CD14-positive monocyte (primary cell): ENCODE results near the gene SLAMF6. TPM values are rescaled to one million over a fixed set of nuclear protein-coding genes. Genes with fewer than 3 reads are reported as not detected.

Source experiments
- DNase-seq, 3 donors: peaks; one replicate each; pipeline ENCODE4 v3.0.0-alpha.2; 2011 to 2022
- H2AFZ ChIP-seq: 2 replicates; pipeline ENCODE4 v1.6.0; 2012; ENCODE audit warnings: mild to moderate bottlenecking, low read depth, low read length, inconsistent platforms; ENCODE audit not compliant: insufficient read depth, poor library complexity, severe bottlenecking
- H3K27ac ChIP-seq, 2 donors: 1 replicate in 1 of 2; 2 replicates in 1 of 2; pipeline ENCODE4 v1.5.1; 2012 to 2013; ENCODE audit warnings: low read length in 2 of 2, control low read depth in 1 of 2, inconsistent platforms in 1 of 2, low read depth in 1 of 2, mild to moderate bottlenecking in 1 of 2
- H3K27me3 ChIP-seq, 2 donors: one replicate each; pipeline versions ENCODE4 v1.6.0 to v1.6.1; 2011 to 2013; ENCODE audit warnings: low read length in 2 of 2; ENCODE audit not compliant: control insufficient read depth in 2 of 2, insufficient read depth in 2 of 2
- H3K36me3 ChIP-seq, 2 donors: replicated peaks in 1 of 2; 1 replicate in 1 of 2; 2 replicates in 1 of 2; pipeline versions ENCODE4 v1.5.1 to v1.6.1; 2012 to 2013; ENCODE audit warnings: low read length in 2 of 2, control low read depth in 1 of 2, inconsistent platforms in 1 of 2, mild to moderate bottlenecking in 1 of 2; ENCODE audit not compliant: insufficient read depth in 2 of 2, control insufficient read depth in 1 of 2
- H3K4me1 ChIP-seq, 2 donors: 1 replicate in 1 of 2; 2 replicates in 1 of 2; pipeline versions ENCODE4 v1.5.1 to v1.6.1; 2012 to 2013; ENCODE audit warnings: low read length in 2 of 2, control low read depth in 1 of 2, inconsistent platforms in 1 of 2, mild to moderate bottlenecking in 1 of 2, moderate library complexity in 1 of 2; ENCODE audit not compliant: insufficient read depth in 2 of 2, control insufficient read depth in 1 of 2
- H3K4me2 ChIP-seq: replicated peaks from 2 replicates; pipeline ENCODE3; 2012; ENCODE audit warnings: low read length, moderate library complexity, mild to moderate bottlenecking; ENCODE audit not compliant: poor library complexity, severe bottlenecking; ENCODE audit errors: extremely low read depth
- H3K4me3 ChIP-seq, 3 experiments: fragments of 200-600 bp in 1 of 3; sonication (generic) in 1 of 3; replicated peaks in 1 of 3; 1 replicate in 2 of 3; 2 replicates in 1 of 3; pipeline ENCODE4 v1.5.1; 2011 to 2013; ENCODE audit warnings: low read length in 3 of 3, mild to moderate bottlenecking in 3 of 3, control low read depth in 2 of 3, low read depth in 2 of 3, inconsistent platforms in 1 of 3, moderate library complexity in 1 of 3
- H3K79me2 ChIP-seq: 2 replicates; pipeline ENCODE4 v1.6.0; 2012; ENCODE audit warnings: mild to moderate bottlenecking, control low read depth, inconsistent platforms, low read length, moderate library complexity; ENCODE audit not compliant: insufficient read depth
- H3K9ac ChIP-seq: 2 replicates; pipeline ENCODE4 v1.6.0; 2017; ENCODE audit warnings: low read length, mild to moderate bottlenecking; ENCODE audit not compliant: insufficient read depth, poor library complexity, severe bottlenecking
- H3K9me3 ChIP-seq, 2 donors: replicated peaks in 1 of 2; 1 replicate in 1 of 2; 2 replicates in 1 of 2; pipeline versions ENCODE4 v1.5.1 to v1.6.1; 2012 to 2013; ENCODE audit warnings: low read length in 2 of 2, control low read depth in 1 of 2; ENCODE audit not compliant: control insufficient read depth in 1 of 2, insufficient read depth in 1 of 2
- H4K20me1 ChIP-seq: 2 replicates; pipeline ENCODE4 v1.6.0; 2012; ENCODE audit warnings: mild to moderate bottlenecking, low read length, control low read depth, moderate library complexity; ENCODE audit not compliant: insufficient read depth
- H3K27ac Mint-ChIP-seq, 7 donors: one replicate each; pipeline ENCODE4 v1.8.0; 2020; ENCODE audit warnings: mild to moderate bottlenecking in 7 of 7, mixed read lengths in 7 of 7, moderate library complexity in 6 of 7, inconsistent platforms in 2 of 7
- H3K27me3 Mint-ChIP-seq, 3 donors: one replicate each; pipeline ENCODE4 v1.8.0; 2021 to 2022; ENCODE audit warnings: low read depth in 3 of 3, mild to moderate bottlenecking in 3 of 3, mixed read lengths in 3 of 3, moderate library complexity in 3 of 3, inconsistent platforms in 1 of 3
- H3K36me3 Mint-ChIP-seq, 2 donors: one replicate each; pipeline ENCODE4 v1.8.0; 2020; ENCODE audit warnings: mixed read lengths in 2 of 2, inconsistent platforms in 1 of 2, mild to moderate bottlenecking in 1 of 2
- H3K4me1 Mint-ChIP-seq: one replicate; pipeline ENCODE4 v1.8.0; 2020; ENCODE audit warnings: mild to moderate bottlenecking, mixed read lengths
- H3K4me3 Mint-ChIP-seq, 2 donors: one replicate each; pipeline ENCODE4 v1.8.0; 2020; ENCODE audit warnings: mild to moderate bottlenecking in 2 of 2, mixed read lengths in 2 of 2, moderate library complexity in 1 of 2
- H3K9me3 Mint-ChIP-seq, 7 donors: one replicate each; pipeline ENCODE4 v1.8.0; 2020 to 2022; ENCODE audit warnings: mixed read lengths in 7 of 7, mild to moderate bottlenecking in 6 of 7, moderate library complexity in 6 of 7, inconsistent platforms in 2 of 7
- CTCF ChIP-seq: fragments of 200-600 bp; IDR thresholded peaks from one replicate; pipeline ENCODE4 v1.8.0; 2022; ENCODE audit warnings: antibody characterized with exemption, mild to moderate bottlenecking
- WGBS: methylation state at CpG from one replicate; pipeline ENCODE4 v1.1.5; 2013; ENCODE audit warnings: missing lambda C conversion rate; ENCODE audit not compliant: insufficient coverage; 5-methylcytosine and 5-hydroxymethylcytosine counted together
- intact Hi-C, 2 donors: fragments of 100-400 bp; cut with micrococcal nuclease; formaldehyde crosslinking; loops; one replicate each; pipeline versions ENCODE4 v1.15.0 to v1.15.1; 2023
- polyA plus RNA-seq, 3 donors: library from polyadenylated mRNA; depleted of rRNA in 1 of 3; unstranded in 2 of 3; stranded (reverse) in 1 of 3; fragments of 300-500 nt in 2 of 3; fragments of >200 nt in 1 of 3; fragmentation: Illumina TruSeq in 2 of 3; gene quantifications; 1 replicate in 2 of 3; 2 replicates in 1 of 3; pipeline ENCODE4 v1.2.3, GENCODE V29; 2012 to 2021

Gene SLAMF6
- polyA plus RNA-seq, 3 donors = 0.32 to 0.72 (median 0.50) TPM

- intact Hi-C loops = no loop called here
- no peaks in the 10 kb centered on the region for H3K27me3 ChIP-seq
- no CpG with 5 or more reads among the region's 2 CpGs for WGBS
- no peak overlapping the region for H3K27ac Mint-ChIP-seq
- H3K4me1 Mint-ChIP-seq = peaks cover 13% of the 10 kb centered on the region
- H3K9me3 Mint-ChIP-seq = peaks cover 0 to 2% (median 0%) of the 10 kb centered on the region in 7 donors
- no peak overlapping the region for H3K4me2 ChIP-seq
- peaks cover 1 to 6% (median 3%) of the 10 kb centered on the region in 3 donors for H3K27me3 Mint-ChIP-seq
- no peaks in the 10 kb centered on the region for H3K36me3 Mint-ChIP-seq
- no peak for DNase-seq
- peaks cover 0 to 4% of the 10 kb centered on the region in 2 donors for H3K4me1 ChIP-seq
- H2AFZ ChIP-seq = no peak overlapping the region
- no peaks in the 10 kb centered on the region for H3K36me3 ChIP-seq
- no peaks in the 10 kb centered on the region for H3K79me2 ChIP-seq
- H4K20me1 ChIP-seq = no peaks in the 10 kb centered on the region
- no peak for TF ChIP-seq CTCF
- no peak overlapping the region for H3K9ac ChIP-seq
- no peak overlapping the region for H3K27ac ChIP-seq
- no peak overlapping the region for H3K4me3 ChIP-seq
- H3K9me3 ChIP-seq = no peaks in the 10 kb centered on the region
- H3K4me3 Mint-ChIP-seq = no peak overlapping the region
These were observed 64.0 kb downstream of the SLAMF6 start for GRCh38 chr1:160459056-160459455.

GRCh38 chr1:160455153-160455517 is 67.9 kb downstream of the SLAMF6 start:
- DNase-seq = no peak
- Histone ChIP-seq H3K9ac (no peak overlapping the region), H3K9me3 (no peaks in the 10 kb centered on the region), H3K4me1 (no peaks in the 10 kb centered on the region), H3K79me2 (no peaks in the 10 kb centered on the region), H3K27ac (no peak overlapping the region), H3K4me3 (no peak overlapping the region), H4K20me1 (no peaks in the 10 kb centered on the region), H3K36me3 (no peaks in the 10 kb centered on the region), H2AFZ (no peak overlapping the region), H3K4me2 (no peak overlapping the region), H3K27me3 (no peaks in the 10 kb centered on the region)
- TF ChIP-seq CTCF = no peak
- Mint-ChIP-seq H3K9me3 (no peaks in the 10 kb centered on the region), H3K4me3 (no peak overlapping the region), H3K36me3 (no peaks in the 10 kb centered on the region), H3K4me1 (peaks cover 6% of the 10 kb centered on the region), H3K27ac (no peak overlapping the region), H3K27me3 (peaks cover 1 to 4% (median 3%) of the 10 kb centered on the region in 3 donors)
- WGBS = no CpG with 5 or more reads among the region's 1 CpG
- intact Hi-C loops = no loop called here
